K562 (cell line): Measurements from ENCODE around the gene FA2H. TPM values are rescaled to one million over a fixed set of nuclear protein-coding genes. Genes with fewer than 3 reads are reported as not detected.

Experiments used
- CTCFL ChIP-seq: IDR thresholded peaks from 2 replicates; pipeline ENCODE4 v1.6.1; 2011; ENCODE audit warnings: borderline replicate concordance, low read depth, mild to moderate bottlenecking, moderate library complexity, low read length; ENCODE audit not compliant: insufficient read depth, poor library complexity, severe bottlenecking
- HNRNPL ChIP-seq: fragments of 200-400 bp; formaldehyde crosslinking; IDR thresholded peaks from 2 replicates; pipeline ENCODE4 v1.6.1; 2017; ENCODE audit warnings: low read depth, mild to moderate bottlenecking, low read length
- JUND ChIP-seq, 2 experiments: IDR thresholded peaks; 2 replicates in 1 of 2; 3 replicates in 1 of 2; pipeline ENCODE4 v1.6.1; 2011; ENCODE audit warnings: borderline replicate concordance in 2 of 2, low read depth in 2 of 2, low read length in 2 of 2, improper control_type of control experiment in 1 of 2, missing biosample characterization in 1 of 2, missing genetic modification characterization in 1 of 2, missing genetic modification reagents in 1 of 2
- KAT2B ChIP-seq: IDR thresholded peaks from one replicate; pipeline ENCODE4 v1.6.1; 2012; ENCODE audit warnings: low read depth, mild to moderate bottlenecking, control low read depth, inconsistent platforms, low read length, moderate library complexity
- POLR3A ChIP-seq: IDR thresholded peaks from 2 replicates; pipeline ENCODE4 v1.6.1; 2011; ENCODE audit warnings: borderline replicate concordance, mild to moderate bottlenecking, moderate library complexity; ENCODE audit not compliant: insufficient read length, insufficient read depth; ENCODE audit errors: extremely low read depth
- RAD21 ChIP-seq, 2 experiments: fragments of 250-450 bp in 1 of 2; fragments of 450-650 bp in 1 of 2; sonication (Bioruptor Pico) in 1 of 2; formaldehyde crosslinking in 1 of 2; IDR thresholded peaks in 1 of 2; conservative IDR thresholded peaks in 1 of 2; 2 replicates each; pipeline versions ENCODE4 v1.4.0 to v1.8.0; 2020 to 2022; ENCODE audit warnings: mild to moderate bottlenecking in 2 of 2, moderate library complexity in 1 of 2
- RNF2 ChIP-seq: sonication (generic); IDR thresholded peaks from 2 replicates; pipeline ENCODE4 v1.6.1; 2016
- RNF219 ChIP-seq: fragments of 250-450 bp; sonication (Bioruptor Pico); IDR thresholded peaks from 2 replicates; pipeline ENCODE4 v1.5.0; 2022; ENCODE audit warnings: mild to moderate bottlenecking
- STAT6 ChIP-seq: sonication (generic); formaldehyde crosslinking; IDR thresholded peaks from 2 replicates; pipeline ENCODE4 v1.8.1; 2023; ENCODE audit warnings: mild to moderate bottlenecking, missing genetic modification reagents
- TEAD4 ChIP-seq, 2 experiments: sonication (generic) in 1 of 2; formaldehyde crosslinking in 1 of 2; IDR thresholded peaks; 2 replicates each; pipeline versions ENCODE4 v1.6.1 to v1.8.0; 2012 to 2022; ENCODE audit warnings: borderline replicate concordance in 1 of 2, inconsistent platforms in 1 of 2, low read length in 1 of 2, mild to moderate bottlenecking in 1 of 2, missing genetic modification reagents in 1 of 2
- YY1 ChIP-seq, 3 experiments: IDR thresholded peaks; 2 replicates each; pipeline ENCODE4 v1.6.1; 2011; ENCODE audit warnings: low read length in 2 of 3, mild to moderate bottlenecking in 2 of 3, moderate library complexity in 2 of 3, borderline replicate concordance in 1 of 3, control low read depth in 1 of 3, low read depth in 1 of 3; ENCODE audit not compliant: insufficient read depth in 3 of 3, insufficient replicate concordance in 2 of 3, control insufficient read depth in 1 of 3, insufficient read length in 1 of 3; ENCODE audit errors: extremely low read depth in 1 of 3
- ZNF445 ChIP-seq: fragments of 250-450 bp; sonication (Bioruptor Pico); IDR thresholded peaks from 2 replicates; pipeline ENCODE4 v1.4.0; 2020; ENCODE audit warnings: low read depth, mild to moderate bottlenecking, moderate library complexity
- ZNF780A ChIP-seq: fragments of 250-450 bp; sonication (Bioruptor Pico); IDR thresholded peaks from 2 replicates; pipeline ENCODE4 v1.5.0; 2021; ENCODE audit warnings: mild to moderate bottlenecking
- polyA plus RNA-seq, 8 experiments: library from polyadenylated mRNA; depleted of rRNA in 4 of 8; stranded (reverse) in 5 of 8; unstranded in 3 of 8; fragments of >200 nt; fragmentation: Nextera tagmentation in 2 of 8; fragmentation: Illumina TruSeq in 1 of 8; extraction: Ambion mirVana in 2 of 8; extraction: Trizol in 1 of 8; gene quantifications; 2 replicates each; pipeline versions ENCODE4 v1.2.1 to v1.2.3, GENCODE V29; 2011 to 2014; ENCODE audit warnings: inconsistent platforms in 1 of 8, missing spikeins in 1 of 8
- total RNA-seq, 7 experiments: library from RNA; depleted of rRNA in 6 of 7; stranded (reverse); fragments of >200 nt in 6 of 7; fragmentation: Illumina TruSeq in 2 of 7; extraction: Trizol in 2 of 7; gene quantifications; 2 replicates each; pipeline versions ENCODE4 v1.2.1 to v1.2.3, GENCODE V29; 2011 to 2021; ENCODE audit warnings: low replicate concordance in 1 of 7
- TF ChIP-seq, protein P1 (sequence below): fragments of 250-450 bp; sonication (Bioruptor Pico); IDR thresholded peaks from 2 replicates; pipeline ENCODE4 v1.9.0; 2021; ENCODE audit warnings: mild to moderate bottlenecking
- TF ChIP-seq, protein P2 (sequence below): fragments of 200-400 bp; formaldehyde crosslinking; IDR thresholded peaks from 2 replicates; pipeline ENCODE4 v1.6.1; 2017; ENCODE audit warnings: mild to moderate bottlenecking, low read depth, low read length, moderate library complexity

The FA2H gene
- total and polyA plus RNA-seq, 9 of the 15 experiments (the other 6 are each of a cell fraction or from before 2014, with no cell fraction given): not detected

DNA sequence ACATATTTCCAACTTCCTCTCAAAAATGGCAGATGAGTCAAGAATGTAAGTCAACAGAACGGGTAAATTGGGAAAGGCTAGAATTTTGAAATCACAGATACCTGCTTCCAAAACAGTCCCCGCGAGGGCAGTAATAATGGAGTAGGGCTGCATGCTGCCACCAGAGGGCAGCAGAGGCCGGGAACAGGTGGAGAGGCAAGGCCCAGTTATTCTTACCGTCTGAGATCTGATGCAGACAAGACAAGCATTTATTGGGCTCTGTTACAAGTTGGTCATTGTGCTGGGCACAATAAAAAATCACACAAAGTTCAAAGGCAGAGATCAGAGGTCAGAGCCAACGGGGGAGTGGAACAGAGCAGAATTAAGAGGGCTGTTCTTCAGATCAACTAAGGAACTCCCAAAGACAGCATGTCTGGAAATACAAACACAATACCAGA, 65.2 kb downstream of the FA2H start (continued):
- TF ChIP-seq CTCFL (peak; percentile 30), KAT2B (no peak), ZNF445 (CRISPR knock-in tag) (no peak), RAD21 (CRISPR knock-in tag; conservative IDR thresholded peaks at IDR 0.05 in 1 of 2, IDR thresholded peaks at IDR 0.05 in 1 of 2) (peak; percentile 87 to 94), HNRNPL (no peak), POLR3A (no peak), STAT6 (CRISPR knock-in tag) (no peak), TEAD4 (IDR thresholded peaks at IDR 0.05; ENCODE audit: low read length) (peak; percentile 11; the same call in 1 of the 2 replicates), TEAD4 (CRISPR knock-in tag; IDR thresholded peaks at IDR 0.05; ENCODE audit: borderline replicate concordance) (no peak), JUND (IDR thresholded peaks at IDR 0.05; ENCODE audit: borderline replicate concordance, low read depth, low read length) (peak; percentile 51; the same call in 1 of the 2 replicates), JUND (tag; IDR thresholded peaks at IDR 0.05; ENCODE audit: borderline replicate concordance, low read depth, low read length) (no peak), ZNF780A (CRISPR knock-in tag) (no peak), RNF2 (no peak), RNF219 (CRISPR knock-in tag) (no peak), YY1 (IDR thresholded peaks at IDR 0.05; ENCODE audit: borderline replicate concordance in 1 of 3, control insufficient read depth in 1 of 3, extremely low read depth in 1 of 3, insufficient read depth in 3 of 3, insufficient read length in 1 of 3, insufficient replicate concordance in 2 of 3, low read depth in 1 of 3, low read length in 2 of 3) (peak in 2 of 3 experiments; percentile 25 to 42)
- TF ChIP-seq, protein P1, sequence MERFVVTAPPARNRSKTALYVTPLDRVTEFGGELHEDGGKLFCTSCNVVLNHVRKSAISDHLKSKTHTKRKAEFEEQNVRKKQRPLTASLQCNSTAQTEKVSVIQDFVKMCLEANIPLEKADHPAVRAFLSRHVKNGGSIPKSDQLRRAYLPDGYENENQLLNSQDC (CRISPR knock-in tag): no peak
- TF ChIP-seq, protein P2, sequence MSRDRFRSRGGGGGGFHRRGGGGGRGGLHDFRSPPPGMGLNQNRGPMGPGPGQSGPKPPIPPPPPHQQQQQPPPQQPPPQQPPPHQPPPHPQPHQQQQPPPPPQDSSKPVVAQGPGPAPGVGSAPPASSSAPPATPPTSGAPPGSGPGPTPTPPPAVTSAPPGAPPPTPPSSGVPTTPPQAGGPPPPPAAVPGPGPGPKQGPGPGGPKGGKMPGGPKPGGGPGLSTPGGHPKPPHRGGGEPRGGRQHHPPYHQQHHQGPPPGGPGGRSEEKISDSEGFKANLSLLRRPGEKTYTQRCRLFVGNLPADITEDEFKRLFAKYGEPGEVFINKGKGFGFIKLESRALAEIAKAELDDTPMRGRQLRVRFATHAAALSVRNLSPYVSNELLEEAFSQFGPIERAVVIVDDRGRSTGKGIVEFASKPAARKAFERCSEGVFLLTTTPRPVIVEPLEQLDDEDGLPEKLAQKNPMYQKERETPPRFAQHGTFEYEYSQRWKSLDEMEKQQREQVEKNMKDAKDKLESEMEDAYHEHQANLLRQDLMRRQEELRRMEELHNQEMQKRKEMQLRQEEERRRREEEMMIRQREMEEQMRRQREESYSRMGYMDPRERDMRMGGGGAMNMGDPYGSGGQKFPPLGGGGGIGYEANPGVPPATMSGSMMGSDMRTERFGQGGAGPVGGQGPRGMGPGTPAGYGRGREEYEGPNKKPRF: no peak
